Measurements from ENCODE around the gene ELL. TPM values are rescaled to one million over a fixed set of nuclear protein-coding genes. Genes with fewer than 3 reads are reported as not detected.
"Not testable (repeated sequence)": the region's sequence is repeated elsewhere in the genome, so short reads cannot be mapped to it uniquely, and the experiment has no call there.

The ELL gene
- polyA plus RNA-seq, 1 donor, result 9.6 TPM

DNA sequence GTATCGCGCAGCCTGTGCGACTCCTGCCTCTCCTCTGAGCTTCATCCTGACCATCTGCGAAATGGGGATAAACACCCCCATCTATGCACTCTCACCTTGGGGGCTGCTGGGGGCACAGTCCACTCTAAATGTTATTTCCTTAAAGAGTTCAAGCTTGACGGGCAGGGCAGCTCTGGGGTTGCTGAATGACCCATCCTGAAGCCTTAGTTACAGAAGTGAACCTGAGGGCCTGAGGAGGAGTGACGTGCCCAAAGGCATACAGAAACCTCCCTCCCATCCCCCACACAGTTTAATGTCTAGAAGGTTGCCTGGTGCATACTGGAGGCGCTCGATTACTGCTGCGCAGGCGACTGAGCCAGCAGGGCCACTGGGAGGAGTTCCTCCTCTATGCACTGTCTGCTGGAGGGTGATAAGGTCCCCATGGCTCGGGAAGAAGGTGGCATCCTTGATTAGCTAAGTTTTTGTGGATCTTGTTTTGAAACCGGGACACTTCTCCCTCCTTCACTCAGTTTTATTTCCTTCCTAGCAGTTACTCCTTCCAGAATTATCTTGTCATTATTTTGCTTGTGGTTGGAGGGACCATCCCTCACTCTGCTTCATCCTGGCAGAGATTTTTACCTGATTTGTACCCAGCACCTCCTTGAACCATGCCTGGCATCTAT, 22.1 kb upstream of the ELL start:
- peaks cover 23% of the 10 kb centered on the region for H3K36me3 ChIP-seq (ENCODE audit: control insufficient read depth, insufficient read depth, low read length)
- peaks cover 4% of the 10 kb centered on the region for H3K4me1 ChIP-seq (ENCODE audit: control insufficient read depth, insufficient read depth, low read length)
- no peaks in the 10 kb centered on the region for H3K27me3 ChIP-seq (ENCODE audit: control insufficient read depth, insufficient read depth, low read length)
- no peaks in the 10 kb centered on the region for H3K9me3 ChIP-seq (ENCODE audit: control insufficient read depth, low read depth, low read length)
- DNase-seq, result peak; percentile 71 to 75
- H3K27ac ChIP-seq (ENCODE audit: low read length), result no peak overlapping the region
- no CpG with 5 or more reads among the region's 12 CpGs for WGBS (ENCODE audit: insufficient coverage, low lambda C conversion rate)
- H3K4me3 ChIP-seq (ENCODE audit: low read length), result peak overlapping the region; percentile 36

DNA sequence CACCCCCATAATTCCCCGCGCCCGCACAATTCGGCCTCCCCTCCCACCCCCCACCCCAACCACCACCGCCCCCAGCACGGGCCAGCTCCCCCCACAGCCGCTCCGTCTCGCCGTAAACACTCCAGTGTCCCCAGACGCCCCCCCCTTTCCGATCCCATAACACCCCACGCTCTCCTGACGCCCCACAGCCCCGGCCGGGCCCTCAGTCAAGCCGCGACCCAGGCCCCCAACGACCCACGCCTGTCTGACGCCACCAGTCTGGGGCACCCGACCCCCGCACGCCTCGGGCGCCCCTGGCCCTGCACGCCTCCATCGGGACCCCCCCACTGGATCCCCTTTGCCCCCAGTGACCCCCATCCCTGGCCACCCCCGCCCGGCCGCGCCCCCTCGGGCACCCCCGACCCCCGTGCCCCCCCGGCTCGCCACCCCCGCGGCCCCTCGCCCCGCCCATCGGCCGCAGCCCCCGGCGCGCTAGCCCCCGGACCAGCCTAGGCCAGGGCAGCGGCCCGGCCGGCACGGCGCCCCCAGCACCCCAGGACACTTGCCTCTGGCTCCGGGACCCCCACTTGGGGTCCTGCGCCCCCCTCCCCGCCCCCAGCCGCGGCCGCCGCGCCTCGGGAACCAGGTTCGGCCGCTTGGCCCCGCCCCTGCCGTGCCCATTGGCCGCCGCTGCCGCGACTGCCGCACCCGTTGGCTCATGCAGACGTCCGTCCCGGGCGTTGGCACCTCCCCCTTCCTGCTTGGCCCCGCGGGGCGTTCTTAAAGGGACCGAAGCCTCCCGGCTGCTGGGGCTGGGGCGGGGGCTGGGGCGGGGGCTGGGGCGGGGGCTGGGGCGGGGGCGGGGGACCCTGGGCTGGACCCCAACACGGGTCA, 21.3 kb upstream of the ELL start, which contains the start of gene FKBP8:
Gene FKBP8, minus strand, starts transcription at position 633 of the 873 bp plus-strand sequence. CDS start 1,603 bp downstream, outside the sequence.
- no CpG with 5 or more reads among the region's 86 CpGs for WGBS (ENCODE audit: insufficient coverage, low lambda C conversion rate)
- no peaks in the 10 kb centered on the region for H3K27me3 ChIP-seq (ENCODE audit: control insufficient read depth, insufficient read depth, low read length)

GRCh38 chr19:18541992-18542940, 20.4 kb upstream of the ELL start:
- H3K36me3 ChIP-seq (ENCODE audit: control insufficient read depth, insufficient read depth, low read length), result peaks cover 30% of the 10 kb centered on the region
- peak overlapping the region; percentile 68 for H3K4me3 ChIP-seq (ENCODE audit: low read length)
- no peaks in the 10 kb centered on the region for H3K27me3 ChIP-seq (ENCODE audit: control insufficient read depth, insufficient read depth, low read length)
- no peak for DNase-seq
- H3K9me3 ChIP-seq (ENCODE audit: control insufficient read depth, low read depth, low read length), result no peaks in the 10 kb centered on the region
- peaks cover 4% of the 10 kb centered on the region for H3K4me1 ChIP-seq (ENCODE audit: control insufficient read depth, insufficient read depth, low read length)
- 20% methylated on average over 1 of the region's 11 CpGs for WGBS (ENCODE audit: insufficient coverage, low lambda C conversion rate)
- peak overlapping the region; percentile 51 for H3K27ac ChIP-seq (ENCODE audit: low read length)

More for the DNA sequence above, 21.3 kb upstream of the ELL start, which contains the start of gene FKBP8:
- H3K4me1 ChIP-seq (ENCODE audit: control insufficient read depth, insufficient read depth, low read length), result peaks cover 4% of the 10 kb centered on the region
- peak within 1 kb of the TSS; percentile 51 for H3K27ac ChIP-seq (ENCODE audit: low read length)
- H3K9me3 ChIP-seq (ENCODE audit: control insufficient read depth, low read depth, low read length), result no peaks in the 10 kb centered on the region
- peak within 1 kb of the TSS; percentile 68 for H3K4me3 ChIP-seq (ENCODE audit: low read length)
- DNase-seq, result peak; percentile 89 to 90
- H3K36me3 ChIP-seq (ENCODE audit: control insufficient read depth, insufficient read depth, low read length), result peaks cover 23% of the 10 kb centered on the region

GRCh38 chr19:18541258-18541991, 19.6 kb upstream of the ELL start:
- Histone ChIP-seq H3K27ac (ENCODE audit: low read length) (no peak overlapping the region), H3K4me3 (ENCODE audit: low read length) (no peak overlapping the region), H3K9me3 (ENCODE audit: control insufficient read depth, low read depth, low read length) (no peaks in the 10 kb centered on the region), H3K27me3 (ENCODE audit: control insufficient read depth, insufficient read depth, low read length) (no peaks in the 10 kb centered on the region), H3K36me3 (ENCODE audit: control insufficient read depth, insufficient read depth, low read length) (peaks cover 37% of the 10 kb centered on the region), H3K4me1 (ENCODE audit: control insufficient read depth, insufficient read depth, low read length) (peaks cover 4% of the 10 kb centered on the region)
- DNase-seq, result no peak
- WGBS (ENCODE audit: insufficient coverage, low lambda C conversion rate), result no CpG with 5 or more reads among the region's 21 CpGs

DNA sequence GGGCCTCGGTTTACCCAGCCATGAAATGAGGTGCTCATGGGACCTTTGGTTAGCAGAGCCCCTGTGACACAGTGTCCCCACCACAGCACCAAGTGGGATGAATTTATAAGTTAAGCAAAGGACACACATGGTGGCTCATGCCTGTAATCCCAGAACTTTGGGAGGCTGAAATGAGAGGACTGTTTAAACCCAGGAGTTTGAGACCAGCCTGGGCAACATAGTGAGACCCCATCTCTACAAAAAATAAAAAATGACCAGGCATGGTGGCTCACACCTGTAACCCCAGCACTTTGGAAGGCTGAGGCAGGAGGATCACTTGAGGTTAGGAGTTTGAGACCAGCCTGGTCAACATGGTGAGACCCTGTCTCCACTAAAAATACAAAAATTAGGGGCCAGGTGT, 18.3 kb upstream of the ELL start:
- H3K27ac ChIP-seq (ENCODE audit: low read length); H3K4me1 ChIP-seq (ENCODE audit: control insufficient read depth, insufficient read depth, low read length); H3K27me3 ChIP-seq (ENCODE audit: control insufficient read depth, insufficient read depth, low read length); DNase-seq; H3K9me3 ChIP-seq (ENCODE audit: control insufficient read depth, low read depth, low read length); H3K4me3 ChIP-seq (ENCODE audit: low read length): not testable (repeated sequence)
- H3K36me3 ChIP-seq (ENCODE audit: control insufficient read depth, insufficient read depth, low read length), result peaks cover 47% of the 10 kb centered on the region
- WGBS (ENCODE audit: insufficient coverage, low lambda C conversion rate), result no CpG with 5 or more reads among the region's 1 CpG

DNA sequence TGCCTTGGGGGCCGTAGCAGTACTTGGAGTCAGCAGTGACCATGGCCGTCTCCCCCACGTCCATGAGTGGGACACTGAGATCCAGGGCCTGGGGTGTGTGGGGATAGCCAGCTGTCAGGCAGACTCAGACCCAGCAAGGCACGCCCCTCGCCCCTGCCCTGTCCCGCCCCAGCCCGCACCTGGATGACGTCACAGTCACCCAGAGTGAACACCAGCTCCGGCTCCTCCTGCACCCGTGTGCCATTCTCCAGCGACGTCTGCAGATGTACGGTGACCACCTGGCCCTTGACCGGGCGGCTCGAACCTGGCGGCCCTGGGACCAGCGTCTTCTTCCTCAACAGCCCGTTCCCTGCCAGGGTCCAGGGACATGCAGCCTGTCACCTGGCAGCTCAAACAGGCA, 17.5 kb upstream of the ELL start:
- WGBS (ENCODE audit: insufficient coverage, low lambda C conversion rate), result no CpG with 5 or more reads among the region's 19 CpGs
- H3K9me3 ChIP-seq (ENCODE audit: control insufficient read depth, low read depth, low read length), result no peaks in the 10 kb centered on the region
- no peak overlapping the region for H3K4me3 ChIP-seq (ENCODE audit: low read length)
- H3K27ac ChIP-seq (ENCODE audit: low read length), result no peak overlapping the region
- peaks cover 4% of the 10 kb centered on the region for H3K4me1 ChIP-seq (ENCODE audit: control insufficient read depth, insufficient read depth, low read length)
- no peak for DNase-seq
- H3K27me3 ChIP-seq (ENCODE audit: control insufficient read depth, insufficient read depth, low read length), result no peaks in the 10 kb centered on the region
- H3K36me3 ChIP-seq (ENCODE audit: control insufficient read depth, insufficient read depth, low read length), result peaks cover 50% of the 10 kb centered on the region

DNA sequence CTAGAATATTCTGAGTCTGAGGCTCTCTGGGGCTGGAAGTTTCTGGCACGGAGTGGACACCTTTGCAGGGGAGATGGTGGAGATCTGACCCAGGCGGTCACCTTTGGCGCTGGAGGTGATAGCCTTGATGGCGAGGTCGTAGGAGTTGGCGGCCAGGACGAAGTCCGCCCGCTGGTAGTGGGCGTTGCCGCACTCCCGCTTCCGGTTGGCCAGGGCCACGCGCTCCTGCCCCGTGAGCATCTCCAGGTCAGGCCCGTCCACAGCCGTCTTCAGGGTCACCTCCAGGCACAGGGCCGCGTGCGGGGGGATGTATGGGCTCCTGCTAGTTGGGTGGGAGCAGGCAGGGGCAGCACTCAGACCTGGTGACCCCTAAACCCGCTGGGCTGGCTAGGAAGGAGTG, 16.2 kb upstream of the ELL start:
- Histone ChIP-seq H3K27me3 (ENCODE audit: control insufficient read depth, insufficient read depth, low read length) (no peaks in the 10 kb centered on the region), H3K27ac (ENCODE audit: low read length) (no peak overlapping the region), H3K4me1 (ENCODE audit: control insufficient read depth, insufficient read depth, low read length) (no peaks in the 10 kb centered on the region), H3K4me3 (ENCODE audit: low read length) (no peak overlapping the region), H3K36me3 (ENCODE audit: control insufficient read depth, insufficient read depth, low read length) (peaks cover 55% of the 10 kb centered on the region), H3K9me3 (ENCODE audit: control insufficient read depth, low read depth, low read length) (no peaks in the 10 kb centered on the region)
- no CpG with 5 or more reads among the region's 22 CpGs for WGBS (ENCODE audit: insufficient coverage, low lambda C conversion rate)
- DNase-seq, result no peak

GRCh38 chr19:18537431-18537830, 15.6 kb upstream of the ELL start:
- H3K27me3 ChIP-seq (ENCODE audit: control insufficient read depth, insufficient read depth, low read length), result no peaks in the 10 kb centered on the region
- no peaks in the 10 kb centered on the region for H3K9me3 ChIP-seq (ENCODE audit: control insufficient read depth, low read depth, low read length)
- peaks cover 62% of the 10 kb centered on the region for H3K36me3 ChIP-seq (ENCODE audit: control insufficient read depth, insufficient read depth, low read length)
- no CpG with 5 or more reads among the region's 17 CpGs for WGBS (ENCODE audit: insufficient coverage, low lambda C conversion rate)
- no peak overlapping the region for H3K27ac ChIP-seq (ENCODE audit: low read length)
- H3K4me1 ChIP-seq (ENCODE audit: control insufficient read depth, insufficient read depth, low read length), result no peaks in the 10 kb centered on the region
- no peak overlapping the region for H3K4me3 ChIP-seq (ENCODE audit: low read length)
- no peak for DNase-seq

DNA sequence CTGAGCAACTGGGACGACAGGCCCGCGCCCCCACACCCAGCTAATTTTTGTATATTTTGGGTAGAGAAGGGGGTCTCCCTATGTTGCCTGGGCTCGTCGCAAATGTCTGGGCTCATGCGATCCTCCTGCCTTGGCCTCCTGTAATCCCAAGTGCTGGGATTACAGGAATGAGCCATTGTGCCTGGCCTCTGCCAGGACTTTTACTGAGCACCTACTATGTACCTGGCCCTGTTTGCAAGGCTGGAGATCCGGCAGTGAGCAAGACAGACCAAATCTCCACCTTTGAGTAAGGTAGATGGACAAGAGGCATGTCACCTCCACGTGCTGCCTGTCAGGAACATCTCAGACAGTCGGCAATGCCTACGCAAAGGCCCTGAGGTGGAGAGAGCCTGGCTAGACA, 14.6 kb upstream of the ELL start:
- Histone ChIP-seq H3K27me3 (ENCODE audit: control insufficient read depth, insufficient read depth, low read length) (no peaks in the 10 kb centered on the region), H3K4me3 (ENCODE audit: low read length) (no peak overlapping the region), H3K9me3 (ENCODE audit: control insufficient read depth, low read depth, low read length) (no peaks in the 10 kb centered on the region), H3K27ac (ENCODE audit: low read length) (no peak overlapping the region), H3K36me3 (ENCODE audit: control insufficient read depth, insufficient read depth, low read length) (peaks cover 67% of the 10 kb centered on the region), H3K4me1 (ENCODE audit: control insufficient read depth, insufficient read depth, low read length) (no peaks in the 10 kb centered on the region)
- WGBS (ENCODE audit: insufficient coverage, low lambda C conversion rate), result no CpG with 5 or more reads among the region's 10 CpGs
- no peak for DNase-seq
